Measurements from ENCODE around the gene TAGLN. TPM values are rescaled to one million over a fixed set of nuclear protein-coding genes. Genes with fewer than 3 reads are reported as not detected.
"Not testable (repeated sequence)": the region's sequence is repeated elsewhere in the genome, so short reads cannot be mapped to it uniquely, and the experiment has no call there.

The TAGLN gene
- polyA plus RNA-seq, 1 donor, result 95.5 TPM

DNA sequence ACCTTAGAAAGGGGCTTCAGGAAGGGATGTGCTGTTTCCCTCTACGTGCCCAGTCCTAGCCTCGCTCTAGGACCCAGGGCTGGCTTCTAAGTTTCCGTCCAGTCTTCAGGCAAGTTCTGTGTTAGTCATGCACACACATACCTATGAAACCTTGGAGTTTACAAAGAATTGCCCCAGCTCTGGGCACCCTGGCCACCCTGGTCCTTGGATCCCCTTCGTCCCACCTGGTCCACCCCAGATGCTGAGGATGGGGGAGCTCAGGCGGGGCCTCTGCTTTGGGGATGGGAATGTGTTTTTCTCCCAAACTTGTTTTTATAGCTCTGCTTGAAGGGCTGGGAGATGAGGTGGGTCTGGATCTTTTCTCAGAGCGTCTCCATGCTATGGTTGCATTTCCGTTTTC is 2.2 kb upstream of the TAGLN start:
- no peak for DNase-seq

DNA sequence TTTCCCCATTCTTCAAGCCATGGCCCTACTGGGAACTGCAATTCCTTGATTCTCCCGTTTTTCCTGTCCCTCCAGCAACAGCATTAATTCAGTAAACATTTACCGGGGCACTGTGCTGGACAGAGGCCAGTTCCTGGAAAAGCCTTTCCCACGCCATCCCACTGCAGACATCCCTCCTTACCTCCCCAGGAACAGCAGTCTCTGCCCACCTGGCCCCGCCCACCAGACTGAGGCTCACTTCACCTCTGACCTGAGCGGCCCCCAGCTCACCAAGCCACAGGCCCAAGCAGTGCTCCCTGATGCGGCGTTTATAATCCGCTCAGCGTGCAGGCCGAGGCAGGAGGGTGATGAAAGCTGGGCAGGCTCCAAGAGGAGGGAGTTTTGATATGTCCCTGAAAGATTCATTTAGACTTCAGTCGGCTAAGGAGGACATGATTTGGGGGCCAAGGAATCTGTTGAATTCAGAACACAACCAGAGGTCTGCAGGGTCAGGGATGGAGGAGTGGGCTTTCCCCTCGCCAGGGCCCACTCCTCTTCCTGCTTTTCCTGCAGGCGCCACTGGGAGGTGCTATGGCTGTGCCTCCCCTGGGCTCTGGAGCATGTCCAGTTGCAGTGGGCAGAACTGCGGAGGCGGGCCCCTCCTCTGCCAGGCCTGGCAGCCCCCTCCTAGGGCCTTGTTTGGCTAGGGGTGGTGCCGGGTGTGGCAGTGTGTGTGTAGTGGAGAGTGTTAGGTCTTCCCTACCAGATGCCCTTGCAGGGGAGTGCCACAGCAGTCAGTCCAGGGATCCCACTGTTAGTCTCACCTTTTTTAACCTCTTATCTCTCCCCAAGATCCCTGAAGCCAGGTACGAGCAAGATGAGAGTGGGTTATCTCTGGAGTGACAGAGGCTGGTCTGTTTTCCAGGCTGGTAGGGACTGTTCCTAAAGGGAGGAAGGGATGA is 1.4 kb upstream of the TAGLN start:
- DNase-seq, result no peak

- DNase-seq, result no peak
Observed at GRCh38 chr11:117198613-117199012, 557 bp upstream of the TAGLN start.

DNA sequence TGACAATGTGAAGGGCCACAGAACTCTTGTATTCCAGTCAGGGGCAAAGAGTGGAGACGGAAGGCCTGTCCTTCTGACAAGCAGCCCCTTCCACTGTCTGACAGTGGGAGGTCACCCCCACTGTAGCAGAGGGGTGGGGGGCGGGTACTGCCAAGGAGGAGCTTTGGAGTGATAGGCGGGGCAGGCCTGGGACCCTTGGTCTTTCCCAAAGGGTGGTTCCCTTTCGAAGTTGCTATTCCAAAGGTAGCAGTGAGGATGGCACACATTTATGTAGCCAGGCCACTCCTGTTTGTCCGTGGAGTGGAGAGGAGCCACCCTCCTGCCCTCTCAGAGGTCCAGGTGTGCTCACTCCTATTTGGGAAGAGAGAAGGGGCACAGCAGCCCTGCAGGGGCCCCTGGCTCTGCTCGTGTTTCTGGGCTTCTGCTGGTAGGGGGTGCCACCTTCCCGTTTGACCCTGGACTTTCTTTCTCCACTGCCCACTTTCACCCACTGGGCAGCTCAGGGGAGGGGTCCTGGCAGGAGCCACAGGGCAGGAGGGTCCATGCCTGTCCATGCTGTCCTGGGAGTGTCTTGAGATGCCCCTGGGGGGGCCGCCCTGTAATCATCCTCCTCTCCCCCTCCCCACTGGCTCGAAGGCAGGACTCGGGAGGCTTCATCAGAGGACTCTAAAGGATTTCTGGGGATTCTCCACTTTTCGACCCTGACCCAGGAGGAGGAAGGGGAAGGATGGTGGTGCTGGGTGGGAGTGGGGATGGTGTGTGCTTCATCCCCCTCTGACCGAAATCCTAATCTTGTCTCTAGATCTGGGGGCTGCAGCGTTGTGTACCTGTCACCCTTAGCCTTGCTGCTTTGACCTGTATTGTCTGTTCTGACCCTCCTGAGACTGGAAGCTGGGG is 994 bp downstream of the TAGLN start:
- DNase-seq, result no peak

GRCh38 chr11:117200813-117201657 is 1.9 kb downstream of the TAGLN start:
- DNase-seq, result no peak

GRCh38 chr11:117201658-117202305 is 2.6 kb downstream of the TAGLN start:
- DNase-seq, result no peak

DNA sequence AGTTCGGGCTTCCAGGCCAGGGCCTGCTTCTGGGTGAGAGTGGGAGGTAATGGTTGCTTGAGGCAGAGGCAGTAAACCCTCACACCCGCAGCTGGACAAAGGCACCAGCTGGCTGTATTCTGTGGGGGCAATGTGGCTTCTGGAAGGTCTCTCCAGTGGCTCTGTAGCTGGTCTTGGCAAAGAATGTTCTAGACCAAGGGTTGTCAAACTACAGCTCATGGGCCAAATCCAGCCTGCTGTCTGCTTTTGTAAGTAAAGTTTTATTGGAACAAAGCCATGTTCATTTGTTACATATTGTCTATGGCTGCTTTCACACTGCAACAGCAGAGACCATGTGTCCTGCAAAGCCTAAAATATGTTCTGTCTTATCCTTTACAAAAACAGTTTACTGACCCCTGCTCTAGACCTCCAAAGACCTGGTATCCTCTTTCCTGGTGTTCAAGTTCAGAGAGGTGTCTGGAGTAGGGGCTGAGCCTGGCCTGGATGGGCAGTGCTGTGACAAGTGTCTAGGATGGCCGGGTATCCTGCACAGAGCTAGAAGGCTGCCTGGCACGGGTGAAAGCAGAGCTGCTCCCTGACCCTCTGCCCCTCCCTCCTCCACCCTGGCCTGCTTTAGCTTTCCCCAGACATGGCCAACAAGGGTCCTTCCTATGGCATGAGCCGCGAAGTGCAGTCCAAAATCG is 3.4 kb downstream of the TAGLN start:
- DNase-seq, result no peak

DNA sequence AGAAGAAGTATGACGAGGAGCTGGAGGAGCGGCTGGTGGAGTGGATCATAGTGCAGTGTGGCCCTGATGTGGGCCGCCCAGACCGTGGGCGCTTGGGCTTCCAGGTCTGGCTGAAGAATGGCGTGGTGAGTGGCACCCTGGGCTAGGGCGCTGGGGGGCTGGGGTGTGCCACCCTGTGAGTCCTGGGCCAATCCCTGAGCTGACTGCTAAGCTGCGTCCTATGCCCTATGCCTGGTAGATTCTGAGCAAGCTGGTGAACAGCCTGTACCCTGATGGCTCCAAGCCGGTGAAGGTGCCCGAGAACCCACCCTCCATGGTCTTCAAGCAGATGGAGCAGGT is 3.9 kb downstream of the TAGLN start:
- DNase-seq, result no peak

- no peak for DNase-seq
Observed at GRCh38 chr11:117204283-117205080, 5.3 kb downstream of the TAGLN start.

- no peak for DNase-seq
Observed at GRCh38 chr11:117205211-117205818, 6.1 kb downstream of the TAGLN start.

DNA sequence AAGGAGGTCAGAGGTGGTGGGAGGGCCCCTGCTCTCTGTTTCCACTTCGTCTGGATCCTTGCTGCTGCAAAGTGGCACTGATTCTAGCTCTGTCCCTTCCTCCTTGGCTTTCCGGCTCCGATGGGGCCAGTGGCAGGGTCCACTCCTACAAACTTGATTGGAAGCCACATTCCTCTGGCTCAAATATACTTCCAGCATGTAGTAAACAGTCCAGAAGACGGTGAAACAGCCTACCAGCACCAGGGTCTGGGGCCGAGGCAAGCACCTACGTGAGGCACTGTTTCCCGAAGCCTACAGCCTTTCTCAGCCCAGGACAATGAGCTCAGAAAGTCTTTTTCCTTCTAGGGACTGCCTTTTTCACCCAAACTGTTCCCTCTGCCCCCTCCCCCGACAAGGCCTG is 6.9 kb downstream of the TAGLN start:
- DNase-seq, result not testable (repeated sequence)

DNA sequence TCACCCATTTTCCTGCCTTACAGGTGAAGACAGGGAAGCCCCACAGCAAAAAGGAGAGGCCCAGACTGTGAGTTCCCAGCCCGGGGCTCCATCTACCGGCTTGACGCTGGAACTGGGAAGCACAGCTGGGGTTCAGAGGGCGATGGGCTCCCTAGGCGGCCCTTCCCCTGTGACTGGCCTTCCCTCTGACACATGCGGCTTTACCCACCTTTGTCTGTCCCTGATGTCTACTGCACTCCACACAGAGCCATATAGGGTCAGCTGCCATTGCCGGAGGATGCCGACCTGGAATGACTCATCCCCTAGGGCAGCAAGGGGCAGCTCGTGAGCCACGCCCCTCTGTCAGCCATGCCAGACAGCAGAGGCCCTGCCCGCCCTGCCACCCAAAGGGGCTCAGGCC is 7.7 kb downstream of the TAGLN start:
- not testable (repeated sequence) for DNase-seq

DNA sequence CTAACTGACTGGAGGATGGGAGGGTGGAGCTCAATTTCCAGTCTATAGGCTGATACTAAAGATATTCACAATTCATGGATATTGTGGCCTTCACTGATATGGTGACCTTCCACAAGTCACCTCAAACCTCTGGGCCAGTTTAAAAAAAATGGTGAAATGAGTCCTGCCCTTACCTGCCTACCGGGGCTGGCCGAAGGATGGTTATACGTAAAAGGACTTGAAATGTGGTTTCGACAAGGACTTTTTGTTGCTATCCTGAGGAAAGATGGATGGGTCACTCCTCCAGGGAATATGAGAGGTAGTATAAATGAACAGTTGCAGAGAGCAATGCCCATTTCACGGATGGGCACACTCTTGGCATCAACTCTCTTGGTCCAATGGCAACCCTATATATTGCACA is 8.3 kb downstream of the TAGLN start:
- not testable (repeated sequence) for DNase-seq

DNA sequence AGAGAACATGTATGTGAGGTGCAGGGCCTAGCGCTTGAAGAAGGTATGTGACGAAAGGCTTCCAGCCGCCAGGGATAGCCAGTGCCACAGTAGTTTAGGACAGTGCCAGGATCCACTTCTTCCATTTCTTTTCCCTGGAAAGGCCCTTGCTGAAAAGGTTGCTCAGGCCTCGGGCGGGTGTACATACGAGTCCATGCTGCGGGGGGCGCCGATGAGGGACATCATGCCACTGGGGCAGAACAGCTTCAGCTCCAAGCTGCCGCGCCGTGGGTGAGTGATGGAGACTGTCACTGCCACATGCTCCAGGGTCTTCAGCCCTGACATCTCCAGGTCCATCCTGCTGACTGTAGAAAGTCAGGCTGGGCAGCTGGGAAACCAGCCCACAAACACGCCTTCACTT is 9.5 kb downstream of the TAGLN start:
- not testable (repeated sequence) for DNase-seq

- DNase-seq, result not testable (repeated sequence)
Observed at GRCh38 chr11:117209351-117210125, 10.4 kb downstream of the TAGLN start.

- DNase-seq, result no peak
Observed at GRCh38 chr11:117210620-117211019, 11.4 kb downstream of the TAGLN start.

DNA sequence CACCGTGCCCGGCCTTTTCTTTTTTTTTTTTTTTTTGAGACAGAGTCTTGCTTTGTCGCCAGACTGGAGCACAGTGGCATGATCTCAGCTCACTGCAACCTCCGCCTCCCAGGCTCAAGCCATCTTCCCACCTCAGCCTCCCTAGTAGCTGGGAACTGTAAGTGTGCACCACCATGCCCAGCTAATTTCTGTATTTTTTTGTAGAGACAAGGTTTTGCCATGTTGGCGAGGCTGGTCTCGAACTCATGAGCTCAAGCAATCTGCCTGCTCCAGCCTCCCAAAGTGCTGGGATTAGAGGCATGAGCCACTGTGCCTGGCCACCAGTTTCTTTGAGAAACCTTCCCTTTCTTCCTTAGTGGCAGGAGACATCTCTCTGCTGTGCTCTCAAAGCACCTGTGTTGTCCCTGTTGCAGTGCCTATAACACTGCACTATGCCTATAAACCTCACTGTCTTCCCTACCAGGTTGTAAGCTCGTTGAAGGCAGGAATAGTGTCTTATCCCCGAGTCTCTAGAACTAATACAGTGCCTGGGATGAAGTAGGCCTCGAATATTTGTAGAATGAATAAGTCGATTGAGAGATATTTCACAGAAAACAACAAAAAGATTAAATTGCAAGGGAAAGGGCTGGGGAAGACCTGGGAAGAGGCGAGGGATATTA is 13.7 kb downstream of the TAGLN start:
- DNase-seq, result no peak

- DNase-seq, result no peak
Observed at GRCh38 chr11:117214404-117215110, 15.4 kb downstream of the TAGLN start.

All from hindlimb muscle (tissue), 1 donor.